Liver (tissue), 9 donors: ENCODE results near the gene ZNF678. TPM values are rescaled to one million over a fixed set of nuclear protein-coding genes. Genes with fewer than 3 reads are reported as not detected.

Source experiments
- DNase-seq: peaks from one replicate; pipeline ENCODE4 v3.0.0-alpha.2; 2017; ENCODE audit warnings: low spot score
- H3K27ac ChIP-seq, 2 donors: one replicate each; pipeline ENCODE4 v1.7.0; 2013; ENCODE audit warnings: inconsistent platforms in 2 of 2, low read length in 2 of 2, control low read depth in 1 of 2, low read depth in 1 of 2, mild to moderate bottlenecking in 1 of 2
- H3K27me3 ChIP-seq, 4 donors: one replicate each; pipeline versions ENCODE4 v1.6.1 to v1.7.0; 2013; ENCODE audit warnings: low read length in 3 of 4, inconsistent platforms in 1 of 4, mild to moderate bottlenecking in 1 of 4, moderate library complexity in 1 of 4; ENCODE audit not compliant: control insufficient read depth in 4 of 4, insufficient read depth in 4 of 4
- H3K36me3 ChIP-seq, 4 donors: one replicate each; pipeline versions ENCODE4 v1.6.1 to v1.7.0; 2013; ENCODE audit warnings: low read length in 3 of 4, mild to moderate bottlenecking in 3 of 4, low read depth in 1 of 4, moderate library complexity in 1 of 4; ENCODE audit not compliant: control insufficient read depth in 4 of 4, insufficient read depth in 3 of 4
- H3K4me1 ChIP-seq, 4 donors: one replicate each; pipeline versions ENCODE4 v1.6.1 to v1.7.0; 2013; ENCODE audit warnings: low read length in 3 of 4, mild to moderate bottlenecking in 3 of 4, moderate library complexity in 1 of 4; ENCODE audit not compliant: control insufficient read depth in 4 of 4, insufficient read depth in 4 of 4
- H3K4me3 ChIP-seq, 3 donors: one replicate each; pipeline versions ENCODE4 v1.6.1 to v1.7.0; 2013; ENCODE audit warnings: low read length in 3 of 3, control low read depth in 1 of 3, low read depth in 1 of 3, mild to moderate bottlenecking in 1 of 3
- H3K9ac ChIP-seq, 2 donors: one replicate each; pipeline ENCODE4 v1.7.0; 2013; ENCODE audit warnings: low read length in 2 of 2, mild to moderate bottlenecking in 2 of 2, moderate library complexity in 2 of 2, control low read depth in 1 of 2, low read depth in 1 of 2
- H3K9me3 ChIP-seq, 4 donors: one replicate each; pipeline versions ENCODE4 v1.6.1 to v1.7.0; 2013; ENCODE audit warnings: low read length in 3 of 4; ENCODE audit not compliant: control insufficient read depth in 4 of 4
- ATF3 ChIP-seq: IDR thresholded peaks from 2 replicates; pipeline ENCODE4 v1.6.1; 2016; ENCODE audit warnings: antibody characterized with exemption
- CTCF ChIP-seq: fragments of 150-350 bp; IDR thresholded peaks from 2 replicates; pipeline ENCODE4 v1.5.1; 2017; ENCODE audit warnings: improper control_type of control experiment, low read depth, low read length; ENCODE audit not compliant: missing input control
- EGR1 ChIP-seq, 2 donors: IDR thresholded peaks; 2 replicates each; pipeline ENCODE4 v1.6.1; 2016 to 2018; ENCODE audit warnings: antibody characterized with exemption in 2 of 2, low read depth in 2 of 2
- FOXA1 ChIP-seq: IDR thresholded peaks from 2 replicates; pipeline ENCODE4 v1.6.1; 2016; ENCODE audit warnings: antibody characterized with exemption
- FOXA2 ChIP-seq: IDR thresholded peaks from 2 replicates; pipeline ENCODE4 v1.6.1; 2016; ENCODE audit warnings: antibody characterized with exemption
- GABPA ChIP-seq, 2 donors: IDR thresholded peaks in 1 of 2; conservative IDR thresholded peaks in 1 of 2; 2 replicates each; pipeline ENCODE4 v1.6.1; 2016; ENCODE audit warnings: antibody characterized with exemption in 2 of 2, mild to moderate bottlenecking in 1 of 2, moderate library complexity in 1 of 2
- HNF4A ChIP-seq, 2 donors: conservative IDR thresholded peaks; 2 replicates each; pipeline ENCODE4 v1.6.1; 2016; ENCODE audit warnings: antibody characterized with exemption in 2 of 2, mild to moderate bottlenecking in 2 of 2
- HNF4G ChIP-seq: IDR thresholded peaks from 2 replicates; pipeline ENCODE4 v1.6.1; 2016; ENCODE audit warnings: antibody characterized with exemption
- JUND ChIP-seq, 2 donors: IDR thresholded peaks; 2 replicates each; pipeline ENCODE4 v1.6.1; 2016; ENCODE audit warnings: antibody characterized with exemption in 2 of 2
- MAX ChIP-seq: IDR thresholded peaks from 2 replicates; pipeline ENCODE4 v1.6.1; 2016; ENCODE audit warnings: antibody characterized with exemption
- NR2F2 ChIP-seq: IDR thresholded peaks from 2 replicates; pipeline ENCODE4 v1.6.1; 2016; ENCODE audit warnings: antibody characterized with exemption
- RAD21 ChIP-seq, 2 donors: IDR thresholded peaks; 2 replicates each; pipeline ENCODE4 v1.6.1; 2016; ENCODE audit warnings: antibody characterized with exemption in 2 of 2, mild to moderate bottlenecking in 2 of 2
- REST ChIP-seq: IDR thresholded peaks from 2 replicates; pipeline ENCODE4 v1.6.1; 2016; ENCODE audit warnings: antibody characterized with exemption, mild to moderate bottlenecking
- RXRA ChIP-seq, 2 donors: IDR thresholded peaks; 2 replicates each; pipeline ENCODE4 v1.6.1; 2017 to 2018; ENCODE audit warnings: antibody characterized with exemption in 2 of 2, mild to moderate bottlenecking in 1 of 2
- SP1 ChIP-seq: IDR thresholded peaks from 2 replicates; pipeline ENCODE4 v1.6.1; 2018; ENCODE audit warnings: antibody characterized with exemption, mild to moderate bottlenecking
- TAF1 ChIP-seq: conservative IDR thresholded peaks from 2 replicates; pipeline ENCODE4 v1.6.1; 2016; ENCODE audit warnings: antibody characterized with exemption, mild to moderate bottlenecking
- YY1 ChIP-seq: IDR thresholded peaks from 2 replicates; pipeline ENCODE4 v1.6.1; 2016; ENCODE audit warnings: antibody characterized with exemption, mild to moderate bottlenecking
- ZBTB33 ChIP-seq: IDR thresholded peaks from 2 replicates; pipeline ENCODE4 v1.6.1; 2016; ENCODE audit warnings: antibody characterized with exemption
- WGBS: extraction: QIAGEN DNeasy Blood & Tissue Kit; methylation state at CpG from one replicate; pipeline ENCODE4 v1.1.7; 2013; 5-methylcytosine and 5-hydroxymethylcytosine counted together
- polyA plus RNA-seq, 2 donors: library from polyadenylated mRNA; stranded (reverse) in 1 of 2; unstranded in 1 of 2; fragments of 200-250 nt in 1 of 2; fragments of >200 nt in 1 of 2; fragmentation: Nextera tagmentation in 1 of 2; extraction: Ambion mirVana in 1 of 2; gene quantifications; one replicate each; pipeline versions ENCODE4 v1.2.1 to v1.2.3, GENCODE V29; 2013 to 2015
- total RNA-seq, 2 donors: library from RNA; depleted of rRNA; stranded (reverse); fragments of >200 nt; gene quantifications; one replicate each; pipeline ENCODE4 v1.2.3, GENCODE V29; 2014
- donor health status: healthy.
- donor health status: healthy.
- donor health status: healthy.
- donor health status: healthy.
- donor health status: healthy.

The ZNF678 gene
- total and polyA plus RNA-seq, 4 donors: 0.76 to 16.6 (median 4.2) TPM

GRCh38 chr1:227560393-227561173 lies 2.8 kb upstream of the ZNF678 start:
- Histone ChIP-seq H3K4me1 (peaks cover 0 to 5% (median under 1%) of the 10 kb centered on the region in 4 donors), H3K9ac (no peak overlapping the region), H3K9me3 (peaks cover 9 to 51% (median 21%) of the 10 kb centered on the region in 4 donors), H3K27ac (no peak overlapping the region), H3K27me3 (peaks cover 0 to 10% (median 2%) of the 10 kb centered on the region in 4 donors), H3K4me3 (peak overlapping the region in 1 of 3 donors; percentile 19), H3K36me3 (peaks cover 0 to 2% (median 0%) of the 10 kb centered on the region in 4 donors)
- peak; percentile 66 for DNase-seq
- TF ChIP-seq YY1 (no peak), HNF4G (no peak), JUND (IDR thresholded peaks at IDR 0.05) (no peak), GABPA (IDR thresholded peaks at IDR 0.05 in 1 of 2, conservative IDR thresholded peaks at IDR 0.05 in 1 of 2) (no peak), SP1 (no peak), RAD21 (IDR thresholded peaks at IDR 0.05) (no peak), FOXA2 (no peak), ATF3 (no peak), FOXA1 (no peak), MAX (no peak), NR2F2 (no peak), CTCF (no peak), RXRA (IDR thresholded peaks at IDR 0.05) (no peak), EGR1 (IDR thresholded peaks at IDR 0.05; ENCODE audit: low read depth in 2 of 2) (no peak), TAF1 (no peak), HNF4A (conservative IDR thresholded peaks at IDR 0.05) (no peak), REST (no peak), ZBTB33 (no peak)
- 23% methylated on average over 57 of the region's 57 CpGs for WGBS
